Prostate gland (tissue), 2 donors: ENCODE results near the gene CCDC174. TPM values are rescaled to one million over a fixed set of nuclear protein-coding genes. Genes with fewer than 3 reads are reported as not detected.

ENCODE experiments used
- DNase-seq: peaks from one replicate; pipeline ENCODE4 v3.0.0-alpha.2; 2019; ENCODE audit warnings: low spot score
- H3K27ac ChIP-seq, 2 donors: fragments of 200-600 bp; sonication (generic); 2 replicates each; pipeline ENCODE4 v1.5.1; 2017 to 2019
- H3K27me3 ChIP-seq: fragments of 200-600 bp; sonication (generic); replicated peaks from 2 replicates; pipeline ENCODE4 v1.5.1; 2019; ENCODE audit not compliant: insufficient read depth
- H3K36me3 ChIP-seq, 2 donors: fragments of 200-600 bp; sonication (generic); 1 replicate in 1 of 2; 2 replicates in 1 of 2; pipeline versions ENCODE4 v1.5.1 to v1.8.1; 2017 to 2019
- H3K4me1 ChIP-seq: fragments of 200-600 bp; sonication (generic); replicated peaks from 2 replicates; pipeline ENCODE4 v1.5.1; 2019
- H3K4me3 ChIP-seq, 2 donors: fragments of 200-600 bp; sonication (generic); 2 replicates each; pipeline ENCODE4 v1.5.1; 2017 to 2019
- H3K9me3 ChIP-seq: fragments of 200-600 bp; sonication (generic); 2 replicates; pipeline ENCODE4 v1.5.1; 2017
- CTCF ChIP-seq, 4 experiments: fragments of 200-600 bp in 2 of 4; fragments of 450-650 bp in 2 of 4; sonication (generic) in 2 of 4; IDR thresholded peaks; 1 replicate in 3 of 4; 2 replicates in 1 of 4; pipeline ENCODE4 v1.5.1; 2016 to 2019; ENCODE audit warnings: antibody characterized with exemption in 4 of 4, mild to moderate bottlenecking in 2 of 4, moderate library complexity in 2 of 4
- POLR2A ChIP-seq: fragments of 450-650 bp; IDR thresholded peaks from one replicate; pipeline ENCODE4 v1.6.1; 2016; ENCODE audit warnings: antibody characterized with exemption, mild to moderate bottlenecking
- POLR2AphosphoS5 ChIP-seq: sonication (generic); formaldehyde crosslinking; IDR thresholded peaks from one replicate; pipeline ENCODE4 v1.6.1; 2017; ENCODE audit warnings: antibody characterized with exemption
- WGBS: methylation state at CpG from one replicate; pipeline ENCODE4 v1.1.5; 2018; 5-methylcytosine and 5-hydroxymethylcytosine counted together
- intact Hi-C: fragments of 100-400 bp; cut with DNase I; formaldehyde crosslinking; loops from one replicate; pipeline ENCODE4 v1.14.2; 2022
- total RNA-seq, 2 donors: library from RNA; depleted of rRNA; stranded (reverse); fragments of >200 nt; gene quantifications; one replicate each; pipeline ENCODE4 v1.1.0, GENCODE V29; 2016

Gene CCDC174
- total RNA-seq, 2 donors from 2014 or later: 12.3 to 25.2 TPM

DNA sequence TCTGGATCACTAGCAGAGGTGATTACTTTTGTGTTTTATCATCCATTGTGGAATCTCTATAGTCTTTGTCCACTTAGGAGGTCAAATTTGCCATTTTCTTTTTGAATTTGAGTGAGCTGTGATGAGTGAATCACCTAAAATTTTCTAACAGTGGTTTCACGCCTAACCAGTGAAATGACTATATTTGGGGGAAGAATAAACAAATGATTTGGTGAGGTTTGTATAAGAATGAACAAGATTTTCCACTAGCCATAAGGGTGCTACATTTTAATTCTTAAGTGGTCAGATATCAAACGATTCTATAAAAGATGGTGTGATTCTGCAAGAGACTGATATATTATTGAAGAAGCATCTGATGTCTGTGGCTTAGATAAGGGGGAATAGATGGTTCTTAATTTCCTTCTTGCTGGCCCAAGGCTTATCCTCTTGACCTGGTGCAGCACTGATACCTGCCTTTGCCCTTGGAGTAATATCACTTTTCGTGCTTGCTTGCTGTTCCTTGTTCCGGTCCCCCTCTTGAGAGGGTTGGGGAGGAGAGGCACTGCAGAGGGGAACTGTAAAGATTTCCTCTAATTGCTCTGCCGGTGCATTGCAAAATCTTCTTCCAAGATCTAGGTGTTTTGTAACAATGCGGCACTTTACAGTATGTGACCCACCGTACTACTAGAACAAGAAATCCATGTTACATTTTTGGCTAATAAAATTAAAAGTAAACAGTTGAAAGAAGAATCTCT, 37.9 kb downstream of the CCDC174 start:
- TF ChIP-seq CTCF (IDR thresholded peaks at IDR 0.05) (no peak), POLR2AphosphoS5 (no peak), POLR2A (no peak)
- 61% methylated on average over 7 of the region's 7 CpGs for WGBS
- no peaks in the 10 kb centered on the region for H3K27me3 ChIP-seq
- intact Hi-C loops: no loop called here
- DNase-seq: no peak
- H3K27ac ChIP-seq: no peak overlapping the region
- no peaks in the 10 kb centered on the region for H3K9me3 ChIP-seq
- H3K36me3 ChIP-seq: no peaks in the 10 kb centered on the region
- no peak overlapping the region for H3K4me3 ChIP-seq
- H3K4me1 ChIP-seq: no peaks in the 10 kb centered on the region

- Histone ChIP-seq H3K9me3 (no peaks in the 10 kb centered on the region), H3K27me3 (no peaks in the 10 kb centered on the region), H3K27ac (no peak overlapping the region), H3K36me3 (no peaks in the 10 kb centered on the region), H3K4me1 (no peaks in the 10 kb centered on the region), H3K4me3 (no peak overlapping the region)
- intact Hi-C loops: no loop called here
- 82% methylated on average over 4 of the region's 4 CpGs for WGBS
- DNase-seq: no peak
- TF ChIP-seq POLR2AphosphoS5: no peak
- TF ChIP-seq CTCF (IDR thresholded peaks at IDR 0.05): no peak
- no peak for TF ChIP-seq POLR2A
These were observed 39.7 kb downstream of the CCDC174 start for GRCh38 chr3:14691239-14691638.

- TF ChIP-seq POLR2AphosphoS5: no peak
- no peak for TF ChIP-seq CTCF (IDR thresholded peaks at IDR 0.05)
- no peak for TF ChIP-seq POLR2A
- no peaks in the 10 kb centered on the region for H3K4me1 ChIP-seq
- intact Hi-C loops: no loop called here
- no peak overlapping the region for H3K27ac ChIP-seq
- no peaks in the 10 kb centered on the region for H3K36me3 ChIP-seq
- no peaks in the 10 kb centered on the region for H3K27me3 ChIP-seq
- H3K9me3 ChIP-seq: no peaks in the 10 kb centered on the region
- no peak for DNase-seq
- 95% methylated on average over 1 of the region's 1 CpG for WGBS
- H3K4me3 ChIP-seq: no peak overlapping the region
These were observed 40.2 kb downstream of the CCDC174 start for GRCh38 chr3:14691719-14692118.

GRCh38 chr3:14698601-14699244, 47.2 kb downstream of the CCDC174 start:
- H3K27ac ChIP-seq: no peak overlapping the region
- 86% methylated on average over 1 of the region's 1 CpG for WGBS
- H3K9me3 ChIP-seq: no peaks in the 10 kb centered on the region
- DNase-seq: no peak
- no peaks in the 10 kb centered on the region for H3K36me3 ChIP-seq
- H3K4me3 ChIP-seq: no peak overlapping the region
- TF ChIP-seq CTCF (IDR thresholded peaks at IDR 0.05) (no peak), POLR2A (no peak), POLR2AphosphoS5 (no peak)
- H3K4me1 ChIP-seq: no peaks in the 10 kb centered on the region
- intact Hi-C loops: no loop called here
- H3K27me3 ChIP-seq: no peaks in the 10 kb centered on the region

GRCh38 chr3:14699643-14700042, 48.1 kb downstream of the CCDC174 start:
- intact Hi-C loops: no loop called here
- TF ChIP-seq CTCF (IDR thresholded peaks at IDR 0.05) (no peak), POLR2A (no peak), POLR2AphosphoS5 (no peak)
- no peaks in the 10 kb centered on the region for H3K36me3 ChIP-seq
- DNase-seq: no peak
- no peaks in the 10 kb centered on the region for H3K27me3 ChIP-seq
- H3K27ac ChIP-seq: no peak overlapping the region
- 50% methylated on average over 1 of the region's 1 CpG for WGBS
- H3K9me3 ChIP-seq: no peaks in the 10 kb centered on the region
- H3K4me1 ChIP-seq: no peaks in the 10 kb centered on the region
- H3K4me3 ChIP-seq: no peak overlapping the region
